ENCODE data around the gene GRK4.
"Not testable (repeated sequence)": the region's sequence is repeated elsewhere in the genome, so short reads cannot be mapped to it uniquely, and the experiment has no call there.

GRK4 gene

GRCh38 chr4:2934077-2934812 lies 29.1 kb upstream of the GRK4 start:
- H3K4me1 ChIP-seq (ENCODE audit: insufficient read depth, low read length): peaks cover 15% of the 10 kb centered on the region
- H3K4me3 ChIP-seq (ENCODE audit: low read length): peak overlapping the region; percentile 73
- H3K9me3 ChIP-seq (ENCODE audit: low read length): no peaks in the 10 kb centered on the region
- H2AFZ ChIP-seq (ENCODE audit: low read depth, low read length): no peak overlapping the region
- peaks cover 49% of the 10 kb centered on the region for H3K36me3 ChIP-seq (ENCODE audit: insufficient read depth, low read length)
- H3K27me3 ChIP-seq (ENCODE audit: insufficient read depth, low read length): no peaks in the 10 kb centered on the region

GRCh38 chr4:2934813-2935761 lies 28.3 kb upstream of the GRK4 start:
- no peaks in the 10 kb centered on the region for H3K9me3 ChIP-seq (ENCODE audit: low read length)
- H3K4me3 ChIP-seq (ENCODE audit: low read length): peak overlapping the region; percentile 73
- H2AFZ ChIP-seq (ENCODE audit: low read depth, low read length): peak overlapping the region; percentile 42
- H3K4me1 ChIP-seq (ENCODE audit: insufficient read depth, low read length): peaks cover 15% of the 10 kb centered on the region
- peaks cover 49% of the 10 kb centered on the region for H3K36me3 ChIP-seq (ENCODE audit: insufficient read depth, low read length)
- no peaks in the 10 kb centered on the region for H3K27me3 ChIP-seq (ENCODE audit: insufficient read depth, low read length)

GRCh38 chr4:2935762-2936743 lies 27.3 kb upstream of the GRK4 start:
- no peaks in the 10 kb centered on the region for H3K27me3 ChIP-seq (ENCODE audit: insufficient read depth, low read length)
- H2AFZ ChIP-seq (ENCODE audit: low read depth, low read length): no peak overlapping the region
- no peaks in the 10 kb centered on the region for H3K9me3 ChIP-seq (ENCODE audit: low read length)
- peaks cover 15% of the 10 kb centered on the region for H3K4me1 ChIP-seq (ENCODE audit: insufficient read depth, low read length)
- H3K4me3 ChIP-seq (ENCODE audit: low read length): peak overlapping the region; percentile 73
- H3K36me3 ChIP-seq (ENCODE audit: insufficient read depth, low read length): peaks cover 51% of the 10 kb centered on the region

GRCh38 chr4:2936773-2937145 lies 26.6 kb upstream of the GRK4 start:
- H3K27me3 ChIP-seq (ENCODE audit: insufficient read depth, low read length): no peaks in the 10 kb centered on the region
- H2AFZ ChIP-seq (ENCODE audit: low read depth, low read length): no peak overlapping the region
- H3K4me3 ChIP-seq (ENCODE audit: low read length): no peak overlapping the region
- no peaks in the 10 kb centered on the region for H3K9me3 ChIP-seq (ENCODE audit: low read length)
- H3K36me3 ChIP-seq (ENCODE audit: insufficient read depth, low read length): peaks cover 52% of the 10 kb centered on the region
- peaks cover 15% of the 10 kb centered on the region for H3K4me1 ChIP-seq (ENCODE audit: insufficient read depth, low read length)

- Histone ChIP-seq H2AFZ (ENCODE audit: low read depth, low read length) (no peak overlapping the region), H3K36me3 (ENCODE audit: insufficient read depth, low read length) (peaks cover 52% of the 10 kb centered on the region), H3K27me3 (ENCODE audit: insufficient read depth, low read length) (no peaks in the 10 kb centered on the region), H3K4me1 (ENCODE audit: insufficient read depth, low read length) (peaks cover 15% of the 10 kb centered on the region), H3K9me3 (ENCODE audit: low read length) (no peaks in the 10 kb centered on the region), H3K4me3 (ENCODE audit: low read length) (no peak overlapping the region)
Observed at GRCh38 chr4:2937146-2937857, 26.1 kb upstream of the GRK4 start.

- H3K4me3 ChIP-seq (ENCODE audit: low read length): no peak overlapping the region
- H3K4me1 ChIP-seq (ENCODE audit: insufficient read depth, low read length): peaks cover 15% of the 10 kb centered on the region
- H3K27me3 ChIP-seq (ENCODE audit: insufficient read depth, low read length): no peaks in the 10 kb centered on the region
- H3K36me3 ChIP-seq (ENCODE audit: insufficient read depth, low read length): peaks cover 57% of the 10 kb centered on the region
- no peak overlapping the region for H2AFZ ChIP-seq (ENCODE audit: low read depth, low read length)
- H3K9me3 ChIP-seq (ENCODE audit: low read length): no peaks in the 10 kb centered on the region
Observed at GRCh38 chr4:2937986-2938385, 25.4 kb upstream of the GRK4 start.

- H3K27me3 ChIP-seq (ENCODE audit: insufficient read depth, low read length); H3K4me3 ChIP-seq (ENCODE audit: low read length); H2AFZ ChIP-seq (ENCODE audit: low read depth, low read length); H3K9me3 ChIP-seq (ENCODE audit: low read length): not testable (repeated sequence)
- Histone ChIP-seq H3K4me1 (ENCODE audit: insufficient read depth, low read length) (peaks cover 15% of the 10 kb centered on the region), H3K36me3 (ENCODE audit: insufficient read depth, low read length) (peaks cover 60% of the 10 kb centered on the region)
Observed at GRCh38 chr4:2938411-2938810, 25.0 kb upstream of the GRK4 start.

GRCh38 chr4:2938906-2939305 lies 24.5 kb upstream of the GRK4 start:
- no peaks in the 10 kb centered on the region for H3K9me3 ChIP-seq (ENCODE audit: low read length)
- peaks cover 64% of the 10 kb centered on the region for H3K36me3 ChIP-seq (ENCODE audit: insufficient read depth, low read length)
- H3K4me3 ChIP-seq (ENCODE audit: low read length): no peak overlapping the region
- H3K27me3 ChIP-seq (ENCODE audit: insufficient read depth, low read length): no peaks in the 10 kb centered on the region
- peaks cover 12% of the 10 kb centered on the region for H3K4me1 ChIP-seq (ENCODE audit: insufficient read depth, low read length)
- H2AFZ ChIP-seq (ENCODE audit: low read depth, low read length): no peak overlapping the region

GRCh38 chr4:2939383-2940243 lies 23.8 kb upstream of the GRK4 start:
- no peak overlapping the region for H2AFZ ChIP-seq (ENCODE audit: low read depth, low read length)
- peaks cover 12% of the 10 kb centered on the region for H3K4me1 ChIP-seq (ENCODE audit: insufficient read depth, low read length)
- peaks cover 68% of the 10 kb centered on the region for H3K36me3 ChIP-seq (ENCODE audit: insufficient read depth, low read length)
- H3K4me3 ChIP-seq (ENCODE audit: low read length): no peak overlapping the region
- H3K9me3 ChIP-seq (ENCODE audit: low read length): no peaks in the 10 kb centered on the region
- no peaks in the 10 kb centered on the region for H3K27me3 ChIP-seq (ENCODE audit: insufficient read depth, low read length)

GRCh38 chr4:2940267-2941137 lies 22.9 kb upstream of the GRK4 start:
- Histone ChIP-seq H3K36me3 (ENCODE audit: insufficient read depth, low read length) (peaks cover 77% of the 10 kb centered on the region), H2AFZ (ENCODE audit: low read depth, low read length) (no peak overlapping the region), H3K9me3 (ENCODE audit: low read length) (no peaks in the 10 kb centered on the region), H3K4me3 (ENCODE audit: low read length) (no peak overlapping the region), H3K27me3 (ENCODE audit: insufficient read depth, low read length) (no peaks in the 10 kb centered on the region), H3K4me1 (ENCODE audit: insufficient read depth, low read length) (peaks cover 9% of the 10 kb centered on the region)
